Keratinocyte (primary cell): Measurements from ENCODE around the gene PROC. TPM values are rescaled to one million over a fixed set of nuclear protein-coding genes. Genes with fewer than 3 reads are reported as not detected.
"Not testable (repeated sequence)": the region's sequence is repeated elsewhere in the genome, so short reads cannot be mapped to it uniquely, and the experiment has no call there.

Source experiments
- DNase-seq: peaks from one replicate; pipeline ENCODE4 v3.0.0-alpha.2; 2011; ENCODE audit warnings: low read depth, missing footprints, low spot score
- FAIRE-seq: peaks from 2 replicates; lab custom pipeline; 2011; peaks lifted over from hg19 to GRCh38; lab: Jason Lieb, UNC
- H2AFZ ChIP-seq: 2 replicates; pipeline ENCODE4 v1.6.0; 2012; ENCODE audit warnings: low read length, control low read depth, inconsistent platforms; ENCODE audit not compliant: control insufficient read depth
- H3K27ac ChIP-seq: 2 replicates; pipeline ENCODE4 v1.5.1; 2011; ENCODE audit warnings: low read length; ENCODE audit not compliant: control insufficient read depth, insufficient read depth
- H3K27me3 ChIP-seq: 3 replicates; pipeline ENCODE4 v1.6.0; 2011; ENCODE audit warnings: low read length; ENCODE audit not compliant: control insufficient read depth, insufficient read depth; ENCODE audit errors: extremely low read depth
- H3K36me3 ChIP-seq, 2 experiments: 2 replicates in 1 of 2; 3 replicates in 1 of 2; pipeline ENCODE4 v1.5.1; 2011; ENCODE audit warnings: low read length in 2 of 2, mild to moderate bottlenecking in 1 of 2; ENCODE audit not compliant: control insufficient read depth in 2 of 2, insufficient read depth in 2 of 2; ENCODE audit errors: extremely low read depth in 1 of 2
- H3K4me1 ChIP-seq: 3 replicates; pipeline ENCODE4 v1.5.1; 2011; ENCODE audit warnings: low read length; ENCODE audit not compliant: control insufficient read depth, insufficient read depth; ENCODE audit errors: extremely low read depth
- H3K4me2 ChIP-seq: 3 replicates; pipeline ENCODE4 v1.6.0; 2011; ENCODE audit warnings: low read depth, low read length; ENCODE audit not compliant: control insufficient read depth, insufficient read depth; ENCODE audit errors: extremely low read depth
- H3K4me3 ChIP-seq, 3 experiments: fragments of 200-600 bp in 1 of 3; sonication (generic) in 1 of 3; 2 replicates in 2 of 3; 3 replicates in 1 of 3; pipeline ENCODE4 v1.5.1; 2011 to 2016; ENCODE audit warnings: low read length in 3 of 3, mild to moderate bottlenecking in 3 of 3, control low read depth in 2 of 3, inconsistent platforms in 1 of 3, low read depth in 1 of 3, mixed read lengths in 1 of 3, mixed run types in 1 of 3, moderate library complexity in 1 of 3; ENCODE audit not compliant: control insufficient read depth in 2 of 3, insufficient read depth in 2 of 3; ENCODE audit errors: extremely low read depth in 1 of 3
- H3K79me2 ChIP-seq: 2 replicates; pipeline ENCODE4 v1.6.0; 2012; ENCODE audit warnings: low read length; ENCODE audit not compliant: control insufficient read depth, insufficient read depth
- H3K9ac ChIP-seq: 3 replicates; pipeline ENCODE4 v1.6.0; 2011; ENCODE audit warnings: low read length; ENCODE audit not compliant: control insufficient read depth, insufficient read depth; ENCODE audit errors: extremely low read depth
- H3K9me1 ChIP-seq: 3 replicates; pipeline ENCODE4 v1.6.0; 2011; ENCODE audit warnings: low read length; ENCODE audit not compliant: control insufficient read depth, insufficient read depth; ENCODE audit errors: extremely low read depth
- H3K9me3 ChIP-seq: 2 replicates; pipeline ENCODE4 v1.5.1; 2012; ENCODE audit warnings: low read depth, low read length; ENCODE audit not compliant: control insufficient read depth
- H4K20me1 ChIP-seq: 3 replicates; pipeline ENCODE4 v1.6.0; 2011; ENCODE audit warnings: low read length; ENCODE audit not compliant: control insufficient read depth, insufficient read depth; ENCODE audit errors: extremely low read depth
- CTCF ChIP-seq, 3 experiments: IDR thresholded peaks in 1 of 3; conservative IDR thresholded peaks in 1 of 3; optimal IDR thresholded peaks in 1 of 3; 2 replicates in 2 of 3; 3 replicates in 1 of 3; pipeline versions ENCODE3 to v1.5.1; 2011; ENCODE audit warnings: low read length in 3 of 3, mild to moderate bottlenecking in 3 of 3, moderate library complexity in 2 of 3, control low read depth in 1 of 3, inconsistent platforms in 1 of 3; ENCODE audit not compliant: insufficient read depth in 2 of 3; ENCODE audit errors: extremely low read depth in 1 of 3
- EZH2 ChIP-seq: IDR thresholded peaks from one replicate; pipeline ENCODE4 v1.6.1; 2012; ENCODE audit warnings: inconsistent platforms, mild to moderate bottlenecking, low read length, moderate library complexity
- dilution Hi-C: fragments of 300-500 bp; cut with MboI; formaldehyde crosslinking; loops from one replicate; pipeline ENCODE4 v1.7.0; 2020; ENCODE audit warnings: low sequenced_read_pairs; ENCODE audit not compliant: extremely low pct_ligation_motif_present
- polyA plus RNA-seq, 5 experiments: library from polyadenylated mRNA; depleted of rRNA in 3 of 5; stranded (reverse) in 3 of 5; stranded (forward) in 1 of 5; unstranded in 1 of 5; fragments of >200 nt; gene quantifications; 1 replicate in 1 of 5; 2 replicates in 3 of 5; 3 replicates in 1 of 5; pipeline versions ENCODE4 v1.2.1 to v1.2.3, GENCODE V29; 2011 to 2012; ENCODE audit warnings: missing spikeins in 2 of 5, low read depth in 1 of 5, low replicate concordance in 1 of 5

Gene PROC
- polyA plus RNA-seq, 1 donor (not counting 4 experiments of a cell fraction or from before 2014, with no cell fraction given), result 0.16 TPM

DNA sequence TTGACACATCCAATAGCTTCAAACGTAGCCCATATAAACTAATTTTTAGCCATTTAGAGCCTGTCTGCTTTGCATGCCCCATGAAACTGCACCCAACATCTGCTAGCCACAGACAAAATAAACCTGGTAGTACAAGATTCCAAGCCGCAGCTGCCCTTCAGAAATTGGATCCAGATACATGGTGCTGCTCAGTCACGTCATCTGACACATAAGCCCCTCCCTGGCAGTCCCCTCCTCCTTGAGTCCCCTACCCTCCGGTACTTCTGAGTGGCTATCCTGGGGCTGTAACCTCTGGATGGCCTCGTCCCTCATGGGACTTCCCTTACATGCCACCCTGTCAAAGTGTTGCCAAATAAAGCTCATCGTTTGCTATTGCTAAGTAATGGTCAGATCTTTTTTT is 33.8 kb downstream of the PROC start:
- no peak overlapping the region for H3K4me3 ChIP-seq
- TF ChIP-seq CTCF (optimal IDR thresholded peaks at IDR 0.05 in 1 of 3, IDR thresholded peaks at IDR 0.05 in 1 of 3, conservative IDR thresholded peaks at IDR 0.05 in 1 of 3; ENCODE audit: extremely low read depth in 1 of 3, insufficient read depth in 2 of 3, low read length in 3 of 3) (no peak), EZH2 (no peak)
- H3K27ac ChIP-seq, result no peak overlapping the region
- no peaks in the 10 kb centered on the region for H3K4me1 ChIP-seq
- H3K9ac ChIP-seq, result no peak overlapping the region
- H4K20me1 ChIP-seq, result no peaks in the 10 kb centered on the region
- no peak overlapping the region for H2AFZ ChIP-seq
- no peaks in the 10 kb centered on the region for H3K9me3 ChIP-seq
- no peak for DNase-seq
- no peaks in the 10 kb centered on the region for H3K9me1 ChIP-seq
- H3K36me3 ChIP-seq, result no peaks in the 10 kb centered on the region
- H3K27me3 ChIP-seq, result no peaks in the 10 kb centered on the region
- dilution Hi-C loops, result loop anchor here (25.0 kb wide), 1 partner anchor 90 kb away; no protein-coding TSS in a partner anchor
- FAIRE-seq, result no peak
- H3K79me2 ChIP-seq, result no peaks in the 10 kb centered on the region
- H3K4me2 ChIP-seq, result no peak overlapping the region

- H3K9me3 ChIP-seq, H3K27ac ChIP-seq, H3K9ac ChIP-seq, H3K4me1 ChIP-seq, DNase-seq, H3K9me1 ChIP-seq, H3K4me3 ChIP-seq, H2AFZ ChIP-seq, H3K4me2 ChIP-seq, H4K20me1 ChIP-seq, FAIRE-seq, H3K36me3 ChIP-seq, H3K79me2 ChIP-seq, H3K27me3 ChIP-seq: not testable (repeated sequence)
- dilution Hi-C loops, result loop anchor here (25.0 kb wide), 1 partner anchor 90 kb away; no protein-coding TSS in a partner anchor
These were observed 34.2 kb downstream of the PROC start for GRCh38 chr2:127452423-127452822.

- DNase-seq, result no peak
- TF ChIP-seq EZH2 (no peak), CTCF (optimal IDR thresholded peaks at IDR 0.05 in 1 of 3, IDR thresholded peaks at IDR 0.05 in 1 of 3, conservative IDR thresholded peaks at IDR 0.05 in 1 of 3; ENCODE audit: extremely low read depth in 1 of 3, insufficient read depth in 2 of 3, low read length in 3 of 3) (no peak)
These were observed 34.8 kb downstream of the PROC start for GRCh38 chr2:127453013-127453391.

More at GRCh38 chr2:127453013-127453391, 34.8 kb downstream of the PROC start:
- no peak overlapping the region for H3K4me3 ChIP-seq
- H3K9ac ChIP-seq, result no peak overlapping the region
- FAIRE-seq, result no peak
- no peak overlapping the region for H2AFZ ChIP-seq
- H3K27me3 ChIP-seq, result no peaks in the 10 kb centered on the region
- H3K79me2 ChIP-seq, result no peaks in the 10 kb centered on the region
- no peaks in the 10 kb centered on the region for H3K36me3 ChIP-seq
- no peaks in the 10 kb centered on the region for H4K20me1 ChIP-seq
- no peaks in the 10 kb centered on the region for H3K9me3 ChIP-seq
- dilution Hi-C loops, result loop anchor here (25.0 kb wide), 1 partner anchor 91 kb away; no protein-coding TSS in a partner anchor
- no peak overlapping the region for H3K4me2 ChIP-seq
- H3K9me1 ChIP-seq, result no peaks in the 10 kb centered on the region
- H3K4me1 ChIP-seq, result no peaks in the 10 kb centered on the region
- H3K27ac ChIP-seq, result no peak overlapping the region
